Measurements from ENCODE around the gene SARDH.

DNA sequence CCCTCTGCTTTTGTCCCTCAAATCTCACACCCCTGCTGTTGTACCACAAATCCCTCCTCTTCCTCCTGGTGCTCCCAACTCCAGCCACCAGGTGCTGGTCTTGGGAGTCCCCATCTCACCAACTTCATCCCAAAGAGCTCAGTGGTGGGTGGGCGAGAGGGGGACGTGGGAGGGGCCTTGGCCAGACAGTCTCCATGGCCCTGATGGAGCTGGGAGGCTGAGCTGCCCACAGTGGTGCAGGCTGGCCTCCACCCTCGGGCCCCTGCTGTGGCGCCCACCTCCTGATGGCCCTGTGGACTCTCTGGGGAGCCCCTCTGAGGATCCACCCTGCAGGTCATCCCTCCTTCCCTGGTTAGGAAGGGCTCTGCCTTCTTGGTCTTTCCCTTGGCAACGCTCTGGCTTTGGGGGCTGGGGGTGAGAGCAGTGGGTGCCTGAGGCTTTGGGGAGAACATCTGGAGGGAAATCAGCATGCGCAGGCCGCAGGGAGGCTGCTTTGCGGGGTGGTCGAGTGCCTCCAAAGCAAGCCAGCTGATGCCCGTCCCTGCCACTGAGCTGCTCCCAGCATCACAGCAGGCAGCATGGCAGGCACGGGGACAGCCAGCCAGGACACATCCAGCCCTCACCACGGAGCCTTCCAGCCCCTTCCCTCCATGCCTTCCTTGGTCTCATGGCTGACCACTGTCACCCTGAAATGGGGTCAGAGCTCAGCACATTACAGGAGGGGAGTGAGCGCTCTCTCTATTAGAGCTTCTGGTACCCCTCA is 121.3 kb downstream of the SARDH start:
- no peak for TF ChIP-seq POLR2A (IDR thresholded peaks at IDR 0.05)
- TF ChIP-seq, protein P1, sequence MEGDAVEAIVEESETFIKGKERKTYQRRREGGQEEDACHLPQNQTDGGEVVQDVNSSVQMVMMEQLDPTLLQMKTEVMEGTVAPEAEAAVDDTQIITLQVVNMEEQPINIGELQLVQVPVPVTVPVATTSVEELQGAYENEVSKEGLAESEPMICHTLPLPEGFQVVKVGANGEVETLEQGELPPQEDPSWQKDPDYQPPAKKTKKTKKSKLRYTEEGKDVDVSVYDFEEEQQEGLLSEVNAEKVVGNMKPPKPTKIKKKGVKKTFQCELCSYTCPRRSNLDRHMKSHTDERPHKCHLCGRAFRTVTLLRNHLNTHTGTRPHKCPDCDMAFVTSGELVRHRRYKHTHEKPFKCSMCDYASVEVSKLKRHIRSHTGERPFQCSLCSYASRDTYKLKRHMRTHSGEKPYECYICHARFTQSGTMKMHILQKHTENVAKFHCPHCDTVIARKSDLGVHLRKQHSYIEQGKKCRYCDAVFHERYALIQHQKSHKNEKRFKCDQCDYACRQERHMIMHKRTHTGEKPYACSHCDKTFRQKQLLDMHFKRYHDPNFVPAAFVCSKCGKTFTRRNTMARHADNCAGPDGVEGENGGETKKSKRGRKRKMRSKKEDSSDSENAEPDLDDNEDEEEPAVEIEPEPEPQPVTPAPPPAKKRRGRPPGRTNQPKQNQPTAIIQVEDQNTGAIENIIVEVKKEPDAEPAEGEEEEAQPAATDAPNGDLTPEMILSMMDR (IDR thresholded peaks at IDR 0.05): no peak

Measured in right lobe of liver (tissue), 4 donors.